CD4-positive, alpha-beta T cell treated with Interleukin-17A for 4 hours (primary cell): ENCODE data around the gene SERPINB12.

Experiments
- DNase-seq: peaks from one replicate; pipeline ENCODE4 v3.0.0-alpha.2; 2020; ENCODE audit warnings: mixed read lengths

The SERPINB12 gene

GRCh38 chr18:63551769-63552168 lies 9.6 kb downstream of the SERPINB12 start:
- DNase-seq: no peak

- DNase-seq: no peak
Measured at GRCh38 chr18:63552581-63552980, 10.4 kb downstream of the SERPINB12 start.

DNA sequence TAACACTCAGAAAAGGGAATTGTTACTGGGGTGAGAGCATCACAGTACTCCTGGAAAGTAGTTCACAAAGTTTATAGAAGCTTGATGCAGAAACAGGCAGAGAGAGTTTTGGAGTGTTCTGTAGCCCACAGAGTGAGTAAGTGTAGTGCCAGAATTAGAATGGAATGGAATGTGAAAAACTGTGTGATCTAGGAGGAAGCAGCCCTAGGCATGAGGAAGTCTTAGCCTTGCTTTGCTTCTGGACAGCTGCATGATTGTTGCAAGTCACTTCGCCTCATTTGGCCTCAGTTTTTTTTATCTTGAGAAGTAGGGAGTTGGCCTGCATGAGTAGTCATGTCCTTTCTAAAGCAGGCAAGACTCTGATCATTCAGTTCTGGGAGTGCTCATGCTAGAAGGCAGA lies 10.9 kb downstream of the SERPINB12 start:
- DNase-seq: no peak

DNA sequence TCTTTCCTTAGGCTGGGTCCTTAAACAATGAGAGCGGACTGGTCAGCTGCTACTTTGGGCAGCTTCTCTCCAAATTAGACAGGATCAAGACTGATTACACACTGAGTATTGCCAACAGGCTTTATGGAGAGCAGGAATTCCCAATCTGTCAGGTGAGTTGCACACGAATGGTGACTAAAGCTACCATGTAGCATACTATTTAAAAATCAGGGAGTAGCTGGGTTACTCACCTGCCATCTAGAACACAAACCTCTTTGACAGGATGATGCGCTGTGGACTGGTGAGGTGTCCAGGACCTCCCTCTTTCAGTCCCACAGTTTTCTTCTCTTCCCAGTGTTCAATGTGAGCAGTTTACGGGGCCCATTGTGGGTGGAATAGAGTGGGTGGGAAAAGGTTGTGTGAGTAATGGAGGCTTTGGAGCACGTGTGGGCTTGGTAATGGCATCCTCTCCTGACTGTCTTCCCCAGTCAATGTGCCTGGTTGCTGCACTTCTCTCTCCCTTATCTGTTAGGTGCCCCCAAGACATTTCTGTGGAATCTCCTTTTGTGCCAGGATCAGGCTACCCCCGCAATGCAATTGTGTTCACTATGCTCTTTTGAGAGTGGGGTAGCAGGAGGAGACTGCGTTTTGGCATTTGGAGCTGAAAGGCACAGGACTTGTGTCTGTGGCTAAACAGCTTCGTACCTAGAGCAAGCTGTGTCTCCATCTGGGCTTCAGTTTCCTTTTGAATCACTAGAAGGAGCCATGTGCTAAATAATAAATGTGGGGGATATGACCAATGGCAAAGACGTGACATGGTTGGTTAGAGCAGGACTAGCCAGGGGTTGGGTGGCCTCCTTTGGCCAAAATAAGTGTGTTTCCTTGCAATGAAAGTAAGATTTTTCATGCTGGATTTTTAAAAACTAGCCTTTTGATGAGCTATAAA lies 17.7 kb downstream of the SERPINB12 start:
- DNase-seq: no peak

GRCh38 chr18:63562284-63562683 lies 20.1 kb downstream of the SERPINB12 start:
- DNase-seq: no peak

- no peak for DNase-seq
Measured at GRCh38 chr18:63564021-63564420, 21.9 kb downstream of the SERPINB12 start.

- DNase-seq: no peak
Measured at GRCh38 chr18:63564561-63564960, 22.4 kb downstream of the SERPINB12 start.

DNA sequence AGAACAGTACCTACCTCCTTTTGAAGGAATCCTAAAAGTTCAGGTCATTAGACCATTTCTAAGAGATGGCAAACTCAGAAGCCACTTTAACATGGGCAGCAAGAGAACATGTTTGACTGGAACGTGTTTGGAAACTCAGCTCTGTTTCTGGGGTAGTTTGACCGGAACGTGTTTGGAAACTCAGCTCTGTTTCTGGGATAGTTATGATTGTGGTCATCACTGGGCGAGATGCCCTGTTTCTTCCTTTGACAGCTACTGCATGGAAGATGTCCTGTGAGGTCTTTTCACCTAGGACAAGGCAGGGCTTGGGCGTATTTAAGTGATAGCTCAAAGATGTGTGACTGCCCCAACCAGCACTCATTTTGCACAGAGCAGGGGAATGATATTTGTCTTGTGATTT lies 25.1 kb downstream of the SERPINB12 start:
- no peak for DNase-seq

- no peak for DNase-seq
Measured at GRCh38 chr18:63567825-63568224, 25.7 kb downstream of the SERPINB12 start.

- DNase-seq: no peak
Measured at GRCh38 chr18:63570721-63571120, 28.6 kb downstream of the SERPINB12 start.

GRCh38 chr18:63575681-63576080 lies 33.5 kb downstream of the SERPINB12 start:
- DNase-seq: no peak

DNA sequence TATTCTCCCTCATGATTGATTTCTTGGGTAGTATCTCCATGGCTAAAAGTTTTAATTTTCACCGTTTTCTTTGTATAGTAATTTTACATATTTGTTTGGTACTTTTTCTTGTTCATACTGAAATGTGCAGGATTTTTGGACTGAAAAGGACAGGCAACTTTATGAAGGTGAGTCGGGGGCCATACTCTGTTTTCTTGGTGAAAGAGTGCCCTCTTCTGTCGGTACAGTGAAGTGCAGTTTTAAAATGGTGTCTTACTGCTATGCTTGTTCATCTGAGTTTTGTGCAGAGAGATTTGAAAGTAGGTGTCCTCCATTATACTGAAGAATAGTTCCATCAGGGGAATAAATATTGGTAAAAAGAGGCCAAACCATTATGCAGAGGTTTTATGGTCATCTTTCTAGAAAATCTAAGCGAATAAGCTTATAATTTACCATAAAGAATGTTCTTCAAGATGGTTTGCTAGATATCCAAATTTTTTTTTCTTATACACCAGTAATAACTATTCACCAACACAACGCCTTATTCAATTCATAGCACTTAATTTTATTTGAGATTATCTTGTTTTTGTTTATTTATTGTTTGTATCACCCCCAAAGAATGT lies 36.3 kb downstream of the SERPINB12 start:
- no peak for DNase-seq

- no peak for DNase-seq
Measured at GRCh38 chr18:63579616-63580015, 37.4 kb downstream of the SERPINB12 start.

DNA sequence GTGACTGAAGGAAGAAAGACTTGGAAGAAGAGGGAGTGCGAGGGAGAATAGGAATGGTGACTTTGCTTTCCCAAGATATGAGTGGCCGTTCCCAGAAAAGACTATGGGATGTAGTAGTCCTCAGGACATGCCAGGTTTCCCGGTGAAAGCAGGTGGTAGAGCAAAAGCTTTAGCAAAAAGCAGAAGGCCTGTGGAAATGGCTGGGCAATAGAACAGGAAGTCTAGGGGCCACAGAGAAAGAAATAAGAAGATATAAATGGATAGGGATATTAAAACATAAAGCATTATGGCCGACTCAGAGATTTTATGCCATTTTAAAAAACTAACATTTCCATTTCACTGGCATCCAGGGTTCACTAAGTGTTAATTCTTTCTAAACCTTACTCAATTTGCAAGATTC lies 43.8 kb downstream of the SERPINB12 start:
- no peak for DNase-seq

DNA sequence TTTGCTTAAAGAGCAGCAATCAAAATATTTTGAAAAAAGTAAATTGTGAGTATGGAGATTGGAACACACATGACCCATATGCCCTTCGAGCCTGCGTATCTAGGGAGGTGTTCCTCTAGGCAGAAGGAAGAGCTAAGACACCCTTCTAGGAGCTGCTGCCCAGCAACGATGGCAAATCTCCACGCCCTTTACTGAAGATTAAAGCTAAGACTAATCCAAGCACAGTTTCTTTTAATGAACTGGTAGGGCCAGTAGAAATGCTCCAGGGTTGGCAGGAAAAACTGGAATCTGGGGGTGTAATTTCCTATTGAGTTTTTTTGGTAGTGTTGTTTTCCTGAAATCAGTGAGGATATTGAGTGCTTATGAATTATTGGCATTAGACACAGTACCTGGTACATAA lies 44.3 kb downstream of the SERPINB12 start:
- DNase-seq: no peak

DNA sequence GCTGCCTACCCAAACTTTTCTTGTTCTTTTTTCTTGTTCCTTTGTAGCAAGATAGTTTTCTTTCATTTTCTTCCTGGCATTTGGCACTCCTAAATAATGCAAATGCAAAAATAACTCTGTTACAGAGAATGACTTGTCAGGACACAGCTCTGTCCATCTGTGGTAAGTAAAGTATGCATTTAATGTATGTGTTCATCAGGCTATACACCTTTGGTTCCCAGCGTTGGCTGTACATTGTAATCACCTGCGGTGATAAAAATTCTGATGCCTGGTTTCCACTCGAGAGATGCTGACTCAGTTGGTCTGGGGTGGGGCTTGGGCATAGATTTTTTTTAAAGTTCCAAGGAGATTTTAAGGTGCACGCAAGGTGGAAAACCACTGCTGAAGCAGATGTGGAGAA lies 44.8 kb downstream of the SERPINB12 start, which contains the start of gene SERPINB13:
Gene SERPINB13, plus strand, starts transcription at position 378 of the 400 bp plus-strand sequence. CDS start 1,325 bp downstream, outside the sequence.
- DNase-seq: no peak

DNA sequence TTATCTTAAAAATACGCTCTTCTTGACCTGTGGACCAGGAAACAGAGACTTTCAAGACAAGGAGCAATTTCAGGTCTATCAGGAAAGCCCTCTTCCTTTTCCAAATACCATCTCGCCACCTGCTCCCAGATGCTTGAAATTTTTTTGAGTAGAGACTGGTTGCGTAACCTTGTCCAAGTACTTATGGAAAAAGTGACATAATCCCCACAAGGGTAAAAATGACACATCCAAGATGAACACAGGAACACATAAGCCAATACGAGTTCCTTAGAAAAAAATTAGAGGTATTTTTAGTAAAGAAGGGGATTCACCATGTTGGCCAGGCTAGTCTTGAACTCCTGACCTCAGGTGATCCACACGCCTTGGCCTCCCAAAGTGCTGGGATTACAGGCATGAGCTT lies 46.7 kb downstream of the SERPINB12 start:
- DNase-seq: no peak

DNA sequence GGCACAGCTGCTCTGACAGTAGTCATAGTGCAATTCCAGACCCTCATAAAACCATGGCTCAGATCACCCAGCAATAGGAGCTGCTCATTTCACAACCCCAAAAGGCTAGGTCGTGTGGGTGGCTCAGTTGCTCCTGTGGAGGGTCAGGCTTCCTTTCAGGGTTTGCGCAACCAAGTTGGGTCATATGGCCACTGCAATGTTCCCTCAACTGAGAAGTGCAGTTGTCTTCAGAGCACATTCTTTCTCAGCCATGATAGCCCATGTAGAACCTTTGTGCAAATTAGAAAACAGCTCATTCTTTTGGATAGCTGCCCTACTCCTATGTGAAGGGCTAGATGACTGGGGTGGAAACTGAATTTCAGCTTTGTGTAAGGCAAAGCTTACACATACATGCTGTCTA lies 48.2 kb downstream of the SERPINB12 start:
- no peak for DNase-seq

DNA sequence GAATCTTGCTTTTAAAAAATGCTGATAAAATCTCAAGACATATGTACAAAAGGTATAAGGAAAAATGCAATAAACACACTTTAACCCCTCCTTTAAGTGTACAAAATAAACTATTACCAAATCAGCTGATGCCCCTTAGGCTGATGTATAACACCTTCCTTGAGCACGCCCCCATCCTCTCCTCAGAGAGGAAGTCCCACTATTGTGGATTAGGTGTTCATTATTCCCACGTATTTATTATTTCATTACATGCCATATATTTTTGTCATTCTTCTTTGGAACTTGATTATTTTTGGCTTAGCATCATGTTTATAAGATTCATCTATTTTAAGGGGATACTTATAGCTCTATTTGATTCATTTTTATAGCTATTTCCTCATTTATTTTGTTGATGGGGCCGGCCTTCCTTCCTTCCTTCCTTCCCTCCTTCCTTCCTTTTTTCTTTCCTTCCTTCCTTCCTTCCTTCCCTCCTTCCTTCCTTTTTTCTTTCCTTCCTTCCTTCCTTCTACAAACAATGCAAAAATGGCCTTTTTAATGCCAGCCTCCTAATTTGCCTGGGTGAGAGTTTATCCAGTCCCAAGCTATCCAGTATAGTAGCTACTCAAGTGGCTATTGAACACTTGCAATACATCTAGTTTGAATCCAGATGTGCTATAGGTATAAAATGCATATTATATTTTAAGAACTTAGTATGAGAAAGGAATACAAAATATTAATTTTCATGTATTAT lies 49.0 kb downstream of the SERPINB12 start:
- no peak for DNase-seq

DNA sequence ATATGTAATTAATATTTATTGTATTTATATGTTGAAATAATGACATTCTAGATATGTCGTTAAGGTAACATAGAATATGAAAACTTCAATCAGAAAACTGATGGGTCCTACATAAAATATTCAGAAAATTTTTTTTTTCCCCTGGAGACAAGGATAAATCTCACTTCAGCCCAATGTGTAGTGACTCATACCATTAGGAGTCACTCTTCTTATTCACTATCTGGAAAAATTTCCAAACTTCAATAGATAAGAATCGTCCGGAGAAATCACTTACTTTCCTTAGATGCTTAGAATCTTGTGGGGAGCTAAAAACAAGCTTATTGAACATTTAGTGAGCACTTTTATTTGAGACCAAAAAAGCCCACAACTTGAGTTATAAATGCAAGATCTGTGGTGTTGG lies 49.6 kb downstream of the SERPINB12 start:
- DNase-seq: no peak

GRCh38 chr18:63592471-63592870 lies 50.3 kb downstream of the SERPINB12 start:
- DNase-seq: no peak

DNA sequence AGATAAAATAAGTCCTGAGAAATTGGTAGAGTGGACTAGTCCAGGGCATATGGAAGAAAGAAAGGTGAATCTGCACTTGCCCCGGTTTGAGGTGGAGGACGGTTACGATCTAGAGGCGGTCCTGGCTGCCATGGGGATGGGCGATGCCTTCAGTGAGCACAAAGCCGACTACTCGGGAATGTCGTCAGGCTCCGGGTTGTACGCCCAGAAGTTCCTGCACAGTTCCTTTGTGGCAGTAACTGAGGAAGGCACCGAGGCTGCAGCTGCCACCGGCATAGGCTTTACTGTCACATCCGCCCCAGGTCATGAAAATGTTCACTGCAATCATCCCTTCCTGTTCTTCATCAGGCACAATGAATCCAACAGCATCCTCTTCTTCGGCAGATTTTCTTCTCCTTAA lies 54.8 kb downstream of the SERPINB12 start:
- no peak for DNase-seq

DNA sequence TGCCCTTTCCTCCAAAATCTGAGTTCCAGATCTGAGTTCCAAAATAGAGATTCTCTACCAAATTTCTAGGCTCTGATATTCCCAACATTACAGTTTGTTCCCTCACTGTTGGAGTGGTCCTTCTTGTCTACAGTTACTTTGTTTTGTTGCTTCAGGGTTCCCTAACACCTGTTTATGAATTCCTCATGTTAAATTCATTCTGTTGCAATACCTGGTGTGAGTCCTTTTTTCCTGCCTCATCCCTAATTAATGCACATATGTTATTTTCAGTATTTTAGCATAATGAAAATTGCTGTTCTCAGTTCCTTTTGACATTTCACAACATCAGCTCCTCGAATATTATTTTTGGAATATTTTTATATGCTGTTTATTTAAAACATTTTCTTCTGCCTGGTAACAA lies 61.2 kb downstream of the SERPINB12 start:
- DNase-seq: no peak

GRCh38 chr18:63603772-63604171 lies 61.6 kb downstream of the SERPINB12 start:
- DNase-seq: no peak
